ENCODE data around the gene OR10V1.

Gene OR10V1

GRCh38 chr11:59713745-59714144 lies at the start of gene OR10V1:
OR10V1 (minus strand) TSS chr11:59713845; CDS start chr11:59713845, 0 bp downstream.
- no peak for DNase-seq (ENCODE audit: low spot score)
- no peak for FAIRE-seq

- FAIRE-seq: no peak
- no peak for DNase-seq (ENCODE audit: low spot score)
Observed at GRCh38 chr11:59761993-59762392, 48.3 kb upstream of the OR10V1 start.

- peak; percentile 82 for FAIRE-seq
- peak; percentile 29 for DNase-seq (ENCODE audit: low spot score)
Observed at GRCh38 chr11:59760771-59761170, 47.1 kb upstream of the OR10V1 start.

GRCh38 chr11:59759900-59760299 lies 46.3 kb upstream of the OR10V1 start:
- DNase-seq (ENCODE audit: low spot score) (no peak), FAIRE-seq (no peak)

GRCh38 chr11:59758401-59759037 lies 44.9 kb upstream of the OR10V1 start:
- no peak for FAIRE-seq

GRCh38 chr11:59756845-59757244 lies 43.2 kb upstream of the OR10V1 start:
- FAIRE-seq (peak; percentile 15), DNase-seq (ENCODE audit: low spot score) (peak; percentile 22)

More at GRCh38 chr11:59758401-59759037, 44.9 kb upstream of the OR10V1 start:
- no peak for DNase-seq (ENCODE audit: low spot score)

GRCh38 chr11:59756558-59756840 lies 42.9 kb upstream of the OR10V1 start:
- DNase-seq (ENCODE audit: low spot score) (peak; percentile 15), FAIRE-seq (no peak)

- DNase-seq (ENCODE audit: low spot score): peak; percentile 84
Observed at GRCh38 chr11:59755701-59756557, 42.3 kb upstream of the OR10V1 start.

GRCh38 chr11:59754859-59755700 lies 41.4 kb upstream of the OR10V1 start, which contains the start of gene STX3:
STX3 (plus strand) TSS chr11:59755376; CDS start chr11:59755606, 230 bp downstream.
- DNase-seq (ENCODE audit: low spot score) (peak; percentile 59), FAIRE-seq (no peak)

More at GRCh38 chr11:59755701-59756557, 42.3 kb upstream of the OR10V1 start:
- FAIRE-seq: peak; percentile 55

GRCh38 chr11:59754494-59754858 lies 40.8 kb upstream of the OR10V1 start:
- no peak for FAIRE-seq
- DNase-seq (ENCODE audit: low spot score): no peak

- DNase-seq (ENCODE audit: low spot score) (peak; percentile 60), FAIRE-seq (peak; percentile 14)
Observed at GRCh38 chr11:59753650-59754493, 40.2 kb upstream of the OR10V1 start.

GRCh38 chr11:59746111-59746510 lies 32.5 kb upstream of the OR10V1 start:
- DNase-seq (ENCODE audit: low spot score) (no peak), FAIRE-seq (no peak)

GRCh38 chr11:59730896-59731565 lies 17.4 kb upstream of the OR10V1 start:
- FAIRE-seq (no peak), DNase-seq (ENCODE audit: low spot score) (no peak)

GRCh38 chr11:59729834-59730233 lies 16.2 kb upstream of the OR10V1 start:
- FAIRE-seq (no peak), DNase-seq (ENCODE audit: low spot score) (no peak)

- DNase-seq (ENCODE audit: low spot score) (no peak), FAIRE-seq (no peak)
Observed at GRCh38 chr11:59728913-59729312, 15.3 kb upstream of the OR10V1 start.

GRCh38 chr11:59728154-59728553 lies 14.5 kb upstream of the OR10V1 start:
- FAIRE-seq: no peak
- DNase-seq (ENCODE audit: low spot score): no peak

GRCh38 chr11:59727426-59727825 lies 13.8 kb upstream of the OR10V1 start:
- FAIRE-seq (no peak), DNase-seq (ENCODE audit: low spot score) (no peak)

GRCh38 chr11:59724066-59724465 lies 10.4 kb upstream of the OR10V1 start:
- no peak for FAIRE-seq
- no peak for DNase-seq (ENCODE audit: low spot score)

GRCh38 chr11:59719556-59719955 lies 5.9 kb upstream of the OR10V1 start:
- FAIRE-seq (no peak), DNase-seq (ENCODE audit: low spot score) (no peak)

- DNase-seq (ENCODE audit: low spot score): no peak
- FAIRE-seq: no peak
Observed at GRCh38 chr11:59716051-59716450, 2.4 kb upstream of the OR10V1 start.

Data from RCC 7860 (cell line).